ENCODE results near the gene ACOT8.
"Not testable (repeated sequence)": the region's sequence is repeated elsewhere in the genome, so short reads cannot be mapped to it uniquely, and the experiment has no call there.

The ACOT8 gene

GRCh38 chr20:45798935-45799642, 58.1 kb downstream of the ACOT8 start:
- in situ Hi-C loops (cut with MboI; ENCODE audit: low sequenced_read_pairs): no loop called here

GRCh38 chr20:45797955-45798354, 59.2 kb downstream of the ACOT8 start:
- in situ Hi-C loops (cut with MboI; ENCODE audit: low sequenced_read_pairs): not testable (repeated sequence)

GRCh38 chr20:45797510-45797909, 59.7 kb downstream of the ACOT8 start:
- in situ Hi-C loops (cut with MboI; ENCODE audit: low sequenced_read_pairs): not testable (repeated sequence)

GRCh38 chr20:45796337-45797065, 60.7 kb downstream of the ACOT8 start:
- in situ Hi-C loops (cut with MboI; ENCODE audit: low sequenced_read_pairs): no loop called here

GRCh38 chr20:45792317-45793118, 64.7 kb downstream of the ACOT8 start:
- in situ Hi-C loops (cut with MboI; ENCODE audit: low sequenced_read_pairs): no loop called here

Data from HL-60/S4 (cell line).